Measurements from ENCODE around the gene RNH1.

DNA sequence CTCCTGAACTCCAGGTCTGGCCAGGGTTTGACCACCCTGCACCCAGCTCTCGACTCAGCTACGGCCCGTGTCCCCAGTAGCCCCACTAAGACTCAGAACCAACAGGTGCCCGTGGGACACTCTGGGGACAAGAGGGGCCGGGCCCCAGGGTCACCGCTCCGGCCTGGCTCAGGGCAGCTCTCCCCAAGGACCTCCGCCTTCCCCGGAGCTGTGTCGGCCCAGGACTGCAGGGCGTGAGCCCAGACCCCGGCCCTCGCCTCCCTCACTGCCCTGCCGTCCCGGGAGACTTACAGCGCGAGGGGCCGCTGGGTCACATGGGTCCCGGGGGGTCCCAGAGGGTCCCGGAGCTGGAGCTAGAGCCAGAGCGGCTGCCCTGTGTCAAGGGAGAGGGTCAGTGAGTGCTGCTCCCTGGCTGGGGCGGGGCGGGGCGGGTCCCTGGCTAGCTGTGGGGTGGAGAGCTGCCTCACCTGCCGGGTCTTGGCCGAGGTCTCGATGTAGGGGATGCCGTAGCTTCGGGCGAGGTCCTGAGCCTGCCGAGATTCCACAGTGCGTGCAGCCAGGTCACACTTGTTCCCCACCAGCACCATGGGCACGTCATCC lies 26.0 kb upstream of the RNH1 start:
- no peak for TF ChIP-seq EP300 (IDR thresholded peaks at IDR 0.05; ENCODE audit: low read depth)
- TF ChIP-seq, protein P1, sequence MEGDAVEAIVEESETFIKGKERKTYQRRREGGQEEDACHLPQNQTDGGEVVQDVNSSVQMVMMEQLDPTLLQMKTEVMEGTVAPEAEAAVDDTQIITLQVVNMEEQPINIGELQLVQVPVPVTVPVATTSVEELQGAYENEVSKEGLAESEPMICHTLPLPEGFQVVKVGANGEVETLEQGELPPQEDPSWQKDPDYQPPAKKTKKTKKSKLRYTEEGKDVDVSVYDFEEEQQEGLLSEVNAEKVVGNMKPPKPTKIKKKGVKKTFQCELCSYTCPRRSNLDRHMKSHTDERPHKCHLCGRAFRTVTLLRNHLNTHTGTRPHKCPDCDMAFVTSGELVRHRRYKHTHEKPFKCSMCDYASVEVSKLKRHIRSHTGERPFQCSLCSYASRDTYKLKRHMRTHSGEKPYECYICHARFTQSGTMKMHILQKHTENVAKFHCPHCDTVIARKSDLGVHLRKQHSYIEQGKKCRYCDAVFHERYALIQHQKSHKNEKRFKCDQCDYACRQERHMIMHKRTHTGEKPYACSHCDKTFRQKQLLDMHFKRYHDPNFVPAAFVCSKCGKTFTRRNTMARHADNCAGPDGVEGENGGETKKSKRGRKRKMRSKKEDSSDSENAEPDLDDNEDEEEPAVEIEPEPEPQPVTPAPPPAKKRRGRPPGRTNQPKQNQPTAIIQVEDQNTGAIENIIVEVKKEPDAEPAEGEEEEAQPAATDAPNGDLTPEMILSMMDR (IDR thresholded peaks at IDR 0.05): no peak
- no peak for TF ChIP-seq POLR2AphosphoS5 (IDR thresholded peaks at IDR 0.05)
- no peak for TF ChIP-seq POLR2A (IDR thresholded peaks at IDR 0.05)
